CD8-positive, alpha-beta memory T cell (primary cell): ENCODE results near the gene MSANTD2. TPM values are rescaled to one million over a fixed set of nuclear protein-coding genes. Genes with fewer than 3 reads are reported as not detected.

ENCODE experiments used
- CTCF ChIA-PET: fragments of 350-600 bp; sonication (Branson Sonifier 250); formaldehyde crosslinking; loops from one replicate; lab custom pipeline; 2021; ENCODE audit warnings: antibody characterized with exemption; lab: Charles Lee
- POLR2A ChIA-PET: fragments of 350-600 bp; sonication (Branson Sonifier 250); formaldehyde crosslinking; loops from one replicate; lab custom pipeline; 2021; ENCODE audit warnings: antibody characterized with exemption; lab: Charles Lee
- DNase-seq, 5 donors: peaks; one replicate each; pipeline versions ENCODE4 v3.0.0 to v3.0.0-alpha.2; 2020 to 2022; ENCODE audit warnings: mixed read lengths in 1 of 5
- H3K27ac ChIP-seq: one replicate; pipeline ENCODE4 v1.7.0; 2013; ENCODE audit warnings: low read depth, mild to moderate bottlenecking, low read length, moderate library complexity
- H3K27me3 ChIP-seq: 2 replicates; pipeline ENCODE4 v1.7.0; 2013; ENCODE audit warnings: low read length, mild to moderate bottlenecking; ENCODE audit not compliant: insufficient read depth, poor library complexity, severe bottlenecking
- H3K36me3 ChIP-seq: 2 replicates; pipeline ENCODE4 v1.7.0; 2013; ENCODE audit warnings: mild to moderate bottlenecking, low read length, moderate library complexity; ENCODE audit not compliant: insufficient read depth
- H3K4me1 ChIP-seq: 2 replicates; pipeline ENCODE4 v1.7.0; 2013; ENCODE audit warnings: mild to moderate bottlenecking, low read length, moderate library complexity; ENCODE audit not compliant: insufficient read depth
- H3K4me3 ChIP-seq: 2 replicates; pipeline ENCODE4 v1.7.0; 2013; ENCODE audit warnings: mild to moderate bottlenecking, low read length
- H3K9me3 ChIP-seq: 2 replicates; pipeline ENCODE4 v1.7.0; 2013; ENCODE audit warnings: mild to moderate bottlenecking, low read length
- H3K27ac Mint-ChIP-seq, 8 donors: one replicate each; pipeline ENCODE4 v1.8.0; 2020 to 2021; ENCODE audit warnings: mixed read lengths in 8 of 8, mild to moderate bottlenecking in 6 of 8, inconsistent platforms in 3 of 8, moderate library complexity in 3 of 8
- H3K27me3 Mint-ChIP-seq, 2 donors: one replicate each; pipeline ENCODE4 v1.8.0; 2020 to 2021; ENCODE audit warnings: mixed read lengths in 2 of 2, mild to moderate bottlenecking in 1 of 2, moderate library complexity in 1 of 2
- H3K36me3 Mint-ChIP-seq, 3 donors: one replicate each; pipeline ENCODE4 v1.8.0; 2020 to 2021; ENCODE audit warnings: mixed read lengths in 3 of 3, inconsistent platforms in 1 of 3, mild to moderate bottlenecking in 1 of 3
- H3K4me1 Mint-ChIP-seq, 3 donors: one replicate each; pipeline ENCODE4 v1.8.0; 2020 to 2021; ENCODE audit warnings: mixed read lengths in 3 of 3, inconsistent platforms in 1 of 3, mild to moderate bottlenecking in 1 of 3
- H3K4me3 Mint-ChIP-seq, 7 donors: one replicate each; pipeline ENCODE4 v1.8.0; 2020 to 2021; ENCODE audit warnings: mixed read lengths in 7 of 7, mild to moderate bottlenecking in 6 of 7, moderate library complexity in 4 of 7, inconsistent platforms in 2 of 7
- H3K9me3 Mint-ChIP-seq, 5 donors: one replicate each; pipeline ENCODE4 v1.8.0; 2020 to 2022; ENCODE audit warnings: mixed read lengths in 5 of 5, mild to moderate bottlenecking in 3 of 5, moderate library complexity in 2 of 5, inconsistent platforms in 1 of 5
- polyA plus RNA-seq: library from polyadenylated mRNA; unstranded; fragments of 300-500 nt; fragmentation: Illumina TruSeq; gene quantifications from one replicate; pipeline ENCODE4 v1.2.3, GENCODE V29; 2021
- total RNA-seq, 2 experiments: library from RNA; stranded (reverse); gene quantifications; one replicate each; pipeline ENCODE4 v1.2.3, GENCODE V29; 2021

The MSANTD2 gene
- total and polyA plus RNA-seq, 3 experiments from 2014 or later, result 4.4 to 13.2 (median 12.3) TPM

- H3K27ac ChIP-seq, result no peak overlapping the region
- H3K36me3 ChIP-seq, result no peaks in the 10 kb centered on the region
- H3K27me3 ChIP-seq, result peaks cover 3% of the 10 kb centered on the region
- DNase-seq, result no peak
- peaks cover 31 to 53% of the 10 kb centered on the region in 2 donors for H3K27me3 Mint-ChIP-seq
- no peak overlapping the region for H3K4me3 Mint-ChIP-seq
- H3K4me1 ChIP-seq, result no peaks in the 10 kb centered on the region
- no peaks in the 10 kb centered on the region for H3K9me3 Mint-ChIP-seq
- POLR2A ChIA-PET, result no interaction called here
- H3K9me3 ChIP-seq, result no peaks in the 10 kb centered on the region
- peaks cover 0 to 2% (median 0%) of the 10 kb centered on the region in 3 donors for H3K36me3 Mint-ChIP-seq
- H3K4me1 Mint-ChIP-seq, result peaks cover 0 to 7% (median 4%) of the 10 kb centered on the region in 3 donors
- CTCF ChIA-PET, result no interaction called here
- no peak overlapping the region for H3K4me3 ChIP-seq
- H3K27ac Mint-ChIP-seq, result peak overlapping the region in 1 of 8 donors; percentile 30
These were observed 75.1 kb downstream of the MSANTD2 start for GRCh38 chr11:124724979-124725718.

- Mint-ChIP-seq H3K9me3 (peaks cover 0 to 2% (median 0%) of the 10 kb centered on the region in 5 donors), H3K4me1 (peaks cover 13 to 21% (median 18%) of the 10 kb centered on the region in 3 donors), H3K4me3 (no peak overlapping the region), H3K27me3 (peaks cover 35 to 54% of the 10 kb centered on the region in 2 donors), H3K27ac (peak overlapping the region in 1 of 8 donors; percentile 21), H3K36me3 (peaks cover 0 to 2% (median 0%) of the 10 kb centered on the region in 3 donors)
- Histone ChIP-seq H3K27me3 (peaks cover 13% of the 10 kb centered on the region), H3K9me3 (no peaks in the 10 kb centered on the region), H3K4me1 (peaks cover 14% of the 10 kb centered on the region), H3K27ac (no peak overlapping the region), H3K4me3 (no peak overlapping the region), H3K36me3 (no peaks in the 10 kb centered on the region)
- DNase-seq, result no peak
- POLR2A ChIA-PET, result no interaction called here
- CTCF ChIA-PET, result interaction anchor here (1.2 kb wide), 1 partner anchor 53 kb away, joined by 3 read pairs; no protein-coding TSS in a partner anchor
These were observed 78.0 kb downstream of the MSANTD2 start for GRCh38 chr11:124722176-124722575.

DNA sequence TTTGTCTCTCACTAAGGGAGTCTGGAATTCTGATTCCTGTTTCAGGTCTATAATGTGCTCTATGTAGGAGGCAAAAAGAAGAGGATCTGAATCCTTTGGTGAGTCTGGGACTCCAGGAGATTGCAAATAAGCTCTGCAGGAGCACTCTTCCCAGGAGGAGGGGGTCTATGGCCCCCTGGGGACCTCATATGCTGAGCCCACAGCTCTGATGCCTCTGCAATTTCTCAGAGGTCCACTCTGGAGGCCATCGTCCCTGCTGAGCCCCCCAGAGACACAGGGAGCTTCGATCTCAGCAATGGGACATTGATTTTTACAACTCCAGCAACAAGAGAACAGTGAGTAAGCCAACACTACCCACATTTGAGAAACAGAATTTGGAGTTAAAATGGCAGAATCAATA is 80.7 kb downstream of the MSANTD2 start:
- Histone ChIP-seq H3K9me3 (no peaks in the 10 kb centered on the region), H3K4me3 (no peak overlapping the region), H3K4me1 (peaks cover 14% of the 10 kb centered on the region), H3K36me3 (no peaks in the 10 kb centered on the region), H3K27me3 (peaks cover 16% of the 10 kb centered on the region), H3K27ac (no peak overlapping the region)
- POLR2A ChIA-PET, result no interaction called here
- peaks cover 0 to 2% (median 0%) of the 10 kb centered on the region in 3 donors for H3K36me3 Mint-ChIP-seq
- H3K9me3 Mint-ChIP-seq, result peaks cover 0 to 2% (median 0%) of the 10 kb centered on the region in 5 donors
- no peak overlapping the region for H3K4me3 Mint-ChIP-seq
- CTCF ChIA-PET, result no interaction called here
- no peak overlapping the region for H3K27ac Mint-ChIP-seq
- H3K27me3 Mint-ChIP-seq, result peaks cover 35 to 56% of the 10 kb centered on the region in 2 donors
- DNase-seq, result no peak
- peaks cover 13 to 18% (median 17%) of the 10 kb centered on the region in 3 donors for H3K4me1 Mint-ChIP-seq

GRCh38 chr11:124718801-124719200 is 81.4 kb downstream of the MSANTD2 start:
- Histone ChIP-seq H3K27me3 (peaks cover 16% of the 10 kb centered on the region), H3K4me1 (peaks cover 14% of the 10 kb centered on the region), H3K9me3 (no peaks in the 10 kb centered on the region), H3K36me3 (no peaks in the 10 kb centered on the region), H3K4me3 (no peak overlapping the region), H3K27ac (no peak overlapping the region)
- POLR2A ChIA-PET, result no interaction called here
- H3K9me3 Mint-ChIP-seq, result peaks cover 0 to 2% (median 0%) of the 10 kb centered on the region in 5 donors
- no peak overlapping the region for H3K27ac Mint-ChIP-seq
- H3K4me1 Mint-ChIP-seq, result peaks cover 13 to 18% (median 17%) of the 10 kb centered on the region in 3 donors
- peaks cover 0 to 2% (median 0%) of the 10 kb centered on the region in 3 donors for H3K36me3 Mint-ChIP-seq
- no peak for DNase-seq
- peaks cover 28 to 57% of the 10 kb centered on the region in 2 donors for H3K27me3 Mint-ChIP-seq
- CTCF ChIA-PET, result no interaction called here
- H3K4me3 Mint-ChIP-seq, result peak overlapping the region in 1 of 7 donors; percentile 2

DNA sequence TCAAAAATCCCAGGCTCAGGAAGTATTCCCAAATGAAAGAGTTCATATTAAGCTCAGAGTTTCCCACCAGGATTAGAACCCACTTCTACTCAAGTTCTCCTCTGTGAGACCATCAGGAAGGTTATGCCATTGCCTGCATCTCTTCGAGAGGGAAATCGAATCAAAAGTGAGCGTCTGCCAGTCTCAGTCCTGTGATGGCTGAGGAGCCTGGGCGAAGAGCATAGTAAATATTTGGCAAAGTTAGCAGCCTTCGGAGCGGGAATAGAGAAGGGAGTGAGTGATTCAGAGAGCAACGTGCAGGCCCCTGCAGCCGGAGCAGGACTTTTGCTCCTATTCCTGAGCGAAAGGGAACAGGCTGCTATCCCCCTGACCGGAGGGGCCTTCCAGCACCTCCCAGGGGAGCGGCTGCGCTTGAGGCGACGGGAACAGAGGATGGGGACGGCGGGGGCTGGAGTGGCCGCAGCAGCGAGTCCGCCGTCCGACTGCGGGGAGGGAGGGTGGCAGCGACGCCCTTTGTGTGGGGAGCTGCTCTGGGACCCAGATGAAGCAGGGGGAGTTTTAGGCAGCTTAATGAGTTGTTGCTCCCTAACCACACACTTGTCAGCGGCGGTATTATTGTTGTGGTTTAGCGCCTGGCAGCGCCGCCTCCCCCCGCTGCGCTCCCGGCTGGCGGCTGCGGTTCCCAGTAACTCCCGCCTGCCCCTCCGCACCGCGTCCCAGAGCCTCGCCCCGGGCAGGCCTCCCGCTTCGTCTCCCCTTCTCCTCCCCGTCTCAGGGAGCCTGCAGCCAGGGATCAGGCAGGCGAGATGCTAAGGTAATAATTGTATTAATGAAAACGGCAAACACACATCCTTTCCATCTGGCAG is 82.2 kb downstream of the MSANTD2 start:
- H3K4me3 Mint-ChIP-seq, result peak overlapping the region in 6 of 7 donors; percentile 66 to 84 (median 74)
- Histone ChIP-seq H3K27me3 (peaks cover 16% of the 10 kb centered on the region), H3K36me3 (no peaks in the 10 kb centered on the region), H3K4me3 (peak overlapping the region; percentile 41), H3K27ac (no peak overlapping the region), H3K4me1 (peaks cover 14% of the 10 kb centered on the region), H3K9me3 (no peaks in the 10 kb centered on the region)
- POLR2A ChIA-PET, result no interaction called here
- peaks cover 0 to 2% (median 0%) of the 10 kb centered on the region in 3 donors for H3K36me3 Mint-ChIP-seq
- peak overlapping the region in 2 of 8 donors; percentile 4 to 41 for H3K27ac Mint-ChIP-seq
- peaks cover 0 to 2% (median 0%) of the 10 kb centered on the region in 5 donors for H3K9me3 Mint-ChIP-seq
- CTCF ChIA-PET, result no interaction called here
- peak in 4 of 5 donors; percentile 8 to 36 (median 22) for DNase-seq
- peaks cover 13 to 18% (median 17%) of the 10 kb centered on the region in 3 donors for H3K4me1 Mint-ChIP-seq
- H3K27me3 Mint-ChIP-seq, result peaks cover 29 to 58% of the 10 kb centered on the region in 2 donors

DNA sequence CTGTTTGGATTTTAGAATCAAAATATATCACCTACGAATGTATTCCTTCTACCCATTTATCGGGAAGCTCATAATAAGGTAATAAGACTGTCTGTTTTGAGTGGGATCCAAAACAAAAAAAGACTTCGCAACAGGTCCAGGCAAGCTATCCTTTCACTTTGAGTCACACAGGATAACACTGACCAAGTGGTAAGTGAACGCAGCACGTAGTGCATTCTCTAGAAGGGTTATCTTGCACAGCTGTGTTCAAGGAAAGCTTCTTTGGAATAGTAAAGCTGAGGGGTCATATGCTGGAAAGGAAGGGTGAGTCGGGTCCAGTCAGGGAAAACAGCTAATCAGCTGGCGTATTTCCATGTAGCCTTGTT is 82.8 kb downstream of the MSANTD2 start:
- H3K4me3 ChIP-seq, result peak overlapping the region; percentile 41
- H3K27ac ChIP-seq, result no peak overlapping the region
- DNase-seq, result no peak
- peaks cover 14% of the 10 kb centered on the region for H3K4me1 ChIP-seq
- CTCF ChIA-PET, result no interaction called here
- no peaks in the 10 kb centered on the region for H3K9me3 ChIP-seq
- peaks cover 13 to 18% (median 17%) of the 10 kb centered on the region in 3 donors for H3K4me1 Mint-ChIP-seq
- peaks cover 0 to 2% (median 0%) of the 10 kb centered on the region in 5 donors for H3K9me3 Mint-ChIP-seq
- H3K36me3 Mint-ChIP-seq, result peaks cover 0 to 2% (median 0%) of the 10 kb centered on the region in 3 donors
- peaks cover 23 to 55% of the 10 kb centered on the region in 2 donors for H3K27me3 Mint-ChIP-seq
- H3K4me3 Mint-ChIP-seq, result peak overlapping the region in 6 of 7 donors; percentile 66 to 84 (median 74)
- POLR2A ChIA-PET, result no interaction called here
- no peaks in the 10 kb centered on the region for H3K36me3 ChIP-seq
- peak overlapping the region in 1 of 8 donors; percentile 41 for H3K27ac Mint-ChIP-seq
- peaks cover 16% of the 10 kb centered on the region for H3K27me3 ChIP-seq

- Histone ChIP-seq H3K27ac (no peak overlapping the region), H3K27me3 (peaks cover 16% of the 10 kb centered on the region), H3K9me3 (no peaks in the 10 kb centered on the region), H3K4me3 (no peak overlapping the region), H3K4me1 (peaks cover 14% of the 10 kb centered on the region), H3K36me3 (no peaks in the 10 kb centered on the region)
- DNase-seq, result no peak
- no peak overlapping the region for H3K27ac Mint-ChIP-seq
- POLR2A ChIA-PET, result no interaction called here
- CTCF ChIA-PET, result no interaction called here
- no peak overlapping the region for H3K4me3 Mint-ChIP-seq
- peaks cover 0 to 2% (median 0%) of the 10 kb centered on the region in 5 donors for H3K9me3 Mint-ChIP-seq
- peaks cover 13 to 14% (median 14%) of the 10 kb centered on the region in 3 donors for H3K4me1 Mint-ChIP-seq
- peaks cover 0 to 2% (median 2%) of the 10 kb centered on the region in 3 donors for H3K36me3 Mint-ChIP-seq
- peaks cover 23 to 53% of the 10 kb centered on the region in 2 donors for H3K27me3 Mint-ChIP-seq
These were observed 83.6 kb downstream of the MSANTD2 start for GRCh38 chr11:124716591-124716990.
